ENCODE results near the gene JDP2.

The JDP2 gene

DNA sequence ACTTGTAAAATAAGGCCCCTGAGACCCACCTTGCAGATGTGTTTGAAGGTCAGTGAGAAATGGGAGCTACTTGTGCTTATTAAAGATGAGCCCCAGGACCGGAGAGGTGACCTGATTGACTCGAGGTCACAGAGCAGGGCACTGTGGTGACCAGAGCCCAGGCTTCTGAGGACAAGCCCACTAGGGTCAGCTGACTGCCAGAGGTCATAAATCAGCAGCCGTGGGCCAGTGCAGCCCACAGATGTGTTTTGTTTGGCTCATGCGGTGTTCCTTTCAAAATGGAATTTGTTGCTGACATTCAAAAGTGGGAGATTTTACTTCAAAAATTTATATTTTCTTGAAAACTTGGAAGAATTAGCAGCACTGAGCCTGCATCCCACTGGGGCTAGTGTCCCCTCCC is 24.5 kb downstream of the JDP2 start:
- peak overlapping the region; percentile 95 for H3K27ac ChIP-seq (ENCODE audit: low read depth, low read length)
- peak overlapping the region; percentile 93 for H2BK12ac ChIP-seq (ENCODE audit: low read length)
- H3K36me3 ChIP-seq (ENCODE audit: control insufficient read depth in 1 of 2, insufficient read depth in 2 of 2, low read length in 2 of 2) = peaks cover 4 to 23% of the 10 kb centered on the region in 2 experiments
- H3K27me3 ChIP-seq (ENCODE audit: insufficient read depth, low read length) = no peaks in the 10 kb centered on the region
- H3K4me3 ChIP-seq (ENCODE audit: low read depth, low read length) = no peak overlapping the region
- peak overlapping the region; percentile 61 for H3K4ac ChIP-seq (ENCODE audit: low read depth, low read length)
- peaks cover 2% of the 10 kb centered on the region for H3K9me3 ChIP-seq (ENCODE audit: insufficient read depth, low read depth, low read length)
- peak overlapping the region; percentile 61 for H4K8ac ChIP-seq (ENCODE audit: low read depth, low read length)
- H2AK5ac ChIP-seq (ENCODE audit: low read length) = peak overlapping the region; percentile 77
- peak overlapping the region; percentile 92 for H2BK120ac ChIP-seq (ENCODE audit: insufficient read depth, low read length, poor library complexity)
- H3K79me2 ChIP-seq (ENCODE audit: control insufficient read depth, insufficient read depth, low read length, poor library complexity) = peaks cover 12% of the 10 kb centered on the region
- H3K4me2 ChIP-seq (ENCODE audit: low read length) = peak overlapping the region; percentile 5
- no CpG with 5 or more reads among the region's 4 CpGs for WGBS (ENCODE audit: extremely low coverage, insufficient coverage, insufficient read length)
- H2AFZ ChIP-seq (ENCODE audit: insufficient read depth, low read length, poor library complexity) = peak overlapping the region; percentile 56
- peaks cover 55 to 56% of the 10 kb centered on the region in 2 experiments for H3K4me1 ChIP-seq (ENCODE audit: control insufficient read depth in 1 of 2, insufficient read depth in 2 of 2, low read length in 2 of 2)
- no peak overlapping the region for H4K12ac ChIP-seq (ENCODE audit: low read depth, low read length)
- peak overlapping the region; percentile 73 for H3K14ac ChIP-seq (ENCODE audit: low read length)
- H4K91ac ChIP-seq (ENCODE audit: low read depth, low read length) = peak overlapping the region; percentile 75
- H3K23ac ChIP-seq (ENCODE audit: low read length) = no peak overlapping the region
- H2BK5ac ChIP-seq (ENCODE audit: low read depth, low read length, poor library complexity) = peak overlapping the region; percentile 47
- peaks cover 28% of the 10 kb centered on the region for H3K79me1 ChIP-seq (ENCODE audit: low read length)
- peak overlapping the region; percentile 23 for H3K18ac ChIP-seq (ENCODE audit: low read length)
- no peak overlapping the region for H3K9ac ChIP-seq (ENCODE audit: low read length)
- no peak for DNase-seq

- H4K12ac ChIP-seq (ENCODE audit: low read depth, low read length) = peak overlapping the region; percentile 51
- peak overlapping the region; percentile 84 for H2BK12ac ChIP-seq (ENCODE audit: low read length)
- H3K18ac ChIP-seq (ENCODE audit: low read length) = peak overlapping the region; percentile 48
Observed at GRCh38 chr14:75452900-75453816, 25.3 kb downstream of the JDP2 start.

DNA sequence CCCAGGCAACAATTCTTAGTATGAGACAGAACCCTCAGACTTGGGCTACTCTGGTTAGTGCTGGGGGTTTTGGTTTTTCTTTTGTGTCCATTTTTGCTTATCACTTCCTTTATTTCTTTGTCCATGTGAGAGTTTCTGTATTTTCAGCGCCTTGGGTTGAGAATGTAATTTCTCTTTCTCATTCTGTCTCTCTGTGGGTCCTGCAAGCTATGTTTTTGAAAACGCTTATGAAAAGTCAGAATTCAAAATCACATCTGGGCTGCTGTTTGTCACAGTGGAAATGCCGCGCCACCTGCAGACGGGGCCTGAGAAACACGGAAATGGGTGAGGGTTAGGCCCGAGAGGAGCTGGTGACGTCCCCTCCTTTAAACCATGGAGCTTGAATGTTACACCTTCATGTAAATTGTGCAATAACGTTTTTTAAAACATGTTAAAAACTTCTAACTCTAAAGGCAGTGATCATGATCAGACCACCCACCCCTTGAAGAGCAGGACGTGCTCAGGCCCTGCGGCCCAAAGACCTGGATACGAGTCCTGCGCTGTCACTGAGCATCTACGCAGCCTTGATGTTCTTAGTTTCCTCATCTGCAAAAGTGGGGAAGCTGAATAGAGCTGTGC is 26.1 kb downstream of the JDP2 start:
- no peaks in the 10 kb centered on the region for H3K27me3 ChIP-seq (ENCODE audit: insufficient read depth, low read length)

More at GRCh38 chr14:75452900-75453816, 25.3 kb downstream of the JDP2 start:
- Histone ChIP-seq H3K4ac (ENCODE audit: low read depth, low read length) (peak overlapping the region; percentile 57), H3K4me1 (ENCODE audit: control insufficient read depth in 1 of 2, insufficient read depth in 2 of 2, low read length in 2 of 2) (peaks cover 59% of the 10 kb centered on the region in 2 experiments), H4K8ac (ENCODE audit: low read depth, low read length) (peak overlapping the region; percentile 59), H3K4me2 (ENCODE audit: low read length) (peak overlapping the region; percentile 32), H3K4me3 (ENCODE audit: low read depth, low read length) (no peak overlapping the region), H2BK5ac (ENCODE audit: low read depth, low read length, poor library complexity) (peak overlapping the region; percentile 81), H3K9ac (ENCODE audit: low read length) (no peak overlapping the region), H3K9me3 (ENCODE audit: insufficient read depth, low read depth, low read length) (peaks cover 2% of the 10 kb centered on the region), H3K36me3 (ENCODE audit: control insufficient read depth in 1 of 2, insufficient read depth in 2 of 2, low read length in 2 of 2) (peaks cover 6 to 23% of the 10 kb centered on the region in 2 experiments), H3K14ac (ENCODE audit: low read length) (peak overlapping the region; percentile 73), H3K27me3 (ENCODE audit: insufficient read depth, low read length) (no peaks in the 10 kb centered on the region), H4K91ac (ENCODE audit: low read depth, low read length) (peak overlapping the region; percentile 80), H3K27ac (ENCODE audit: low read depth, low read length) (peak overlapping the region; percentile 95), H2AK5ac (ENCODE audit: low read length) (peak overlapping the region; percentile 56), H3K79me2 (ENCODE audit: control insufficient read depth, insufficient read depth, low read length, poor library complexity) (peaks cover 14% of the 10 kb centered on the region), H3K23ac (ENCODE audit: low read length) (no peak overlapping the region), H3K79me1 (ENCODE audit: low read length) (peaks cover 31% of the 10 kb centered on the region), H2BK120ac (ENCODE audit: insufficient read depth, low read length, poor library complexity) (peak overlapping the region; percentile 92), H2AFZ (ENCODE audit: insufficient read depth, low read length, poor library complexity) (peak overlapping the region; percentile 56)
- DNase-seq = peak; percentile 91 to 93
- WGBS (ENCODE audit: extremely low coverage, insufficient coverage, insufficient read length) = no CpG with 5 or more reads among the region's 14 CpGs

DNA sequence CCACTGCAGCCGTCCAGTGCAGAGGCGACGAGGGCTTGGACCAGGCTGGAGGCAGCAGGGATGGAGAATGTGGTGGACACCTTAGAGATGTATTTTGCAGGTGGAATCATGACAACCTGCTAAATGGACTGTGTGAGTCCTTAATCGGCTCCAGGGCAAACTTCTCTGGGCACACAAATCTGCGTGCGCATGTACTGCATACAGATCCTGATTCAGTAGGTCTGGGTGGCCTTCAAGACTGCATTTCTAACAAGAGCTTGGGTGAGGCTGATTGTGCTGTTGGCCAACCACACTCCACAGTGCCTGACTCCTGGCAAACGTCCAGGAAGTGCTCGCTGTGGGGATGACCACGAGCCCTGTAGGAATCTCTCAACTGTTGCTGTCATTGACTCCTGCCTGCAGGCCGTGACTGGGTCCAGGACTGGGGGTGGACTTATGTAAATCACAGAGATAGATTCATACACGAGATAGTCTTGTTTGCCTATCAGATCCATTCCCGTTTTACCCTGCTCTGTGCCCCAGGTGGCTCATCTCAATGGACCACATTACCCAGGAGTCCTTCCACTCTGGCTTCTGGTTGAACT is 27.2 kb downstream of the JDP2 start:
- no CpG with 5 or more reads among the region's 12 CpGs for WGBS (ENCODE audit: extremely low coverage, insufficient coverage, insufficient read length)
- Histone ChIP-seq H3K4me1 (ENCODE audit: control insufficient read depth in 1 of 2, insufficient read depth in 2 of 2, low read length in 2 of 2) (peaks cover 56 to 60% of the 10 kb centered on the region in 2 experiments), H3K23ac (ENCODE audit: low read length) (no peak overlapping the region), H3K4me3 (ENCODE audit: low read depth, low read length) (no peak overlapping the region), H3K4ac (ENCODE audit: low read depth, low read length) (peak overlapping the region; percentile 16), H3K27ac (ENCODE audit: low read depth, low read length) (no peak overlapping the region), H3K18ac (ENCODE audit: low read length) (peak overlapping the region; percentile 12), H2AFZ (ENCODE audit: insufficient read depth, low read length, poor library complexity) (no peak overlapping the region), H3K27me3 (ENCODE audit: insufficient read depth, low read length) (no peaks in the 10 kb centered on the region), H3K9ac (ENCODE audit: low read length) (no peak overlapping the region), H2BK120ac (ENCODE audit: insufficient read depth, low read length, poor library complexity) (peak overlapping the region; percentile 8), H4K8ac (ENCODE audit: low read depth, low read length) (no peak overlapping the region), H4K12ac (ENCODE audit: low read depth, low read length) (no peak overlapping the region), H3K4me2 (ENCODE audit: low read length) (no peak overlapping the region), H3K79me2 (ENCODE audit: control insufficient read depth, insufficient read depth, low read length, poor library complexity) (peaks cover 16% of the 10 kb centered on the region), H3K79me1 (ENCODE audit: low read length) (peaks cover 31% of the 10 kb centered on the region), H3K9me3 (ENCODE audit: insufficient read depth, low read depth, low read length) (peaks cover 2% of the 10 kb centered on the region), H3K36me3 (ENCODE audit: control insufficient read depth in 1 of 2, insufficient read depth in 2 of 2, low read length in 2 of 2) (peaks cover 11 to 23% of the 10 kb centered on the region in 2 experiments), H4K91ac (ENCODE audit: low read depth, low read length) (no peak overlapping the region), H3K14ac (ENCODE audit: low read length) (peak overlapping the region; percentile 30), H2AK5ac (ENCODE audit: low read length) (no peak overlapping the region), H2BK12ac (ENCODE audit: low read length) (peak overlapping the region; percentile 15), H2BK5ac (ENCODE audit: low read depth, low read length, poor library complexity) (no peak overlapping the region)
- peak in 1 of 2 donors; percentile 20 for DNase-seq

More for the DNA sequence above, 26.1 kb downstream of the JDP2 start:
- no peak overlapping the region for H3K9ac ChIP-seq (ENCODE audit: low read length)
- peak overlapping the region; percentile 65 for H2BK12ac ChIP-seq (ENCODE audit: low read length)
- H3K79me1 ChIP-seq (ENCODE audit: low read length) = peaks cover 31% of the 10 kb centered on the region
- H3K18ac ChIP-seq (ENCODE audit: low read length) = peak overlapping the region; percentile 49
- H3K4me3 ChIP-seq (ENCODE audit: low read depth, low read length) = no peak overlapping the region
- peaks cover 59 to 60% of the 10 kb centered on the region in 2 experiments for H3K4me1 ChIP-seq (ENCODE audit: control insufficient read depth in 1 of 2, insufficient read depth in 2 of 2, low read length in 2 of 2)
- WGBS (ENCODE audit: extremely low coverage, insufficient coverage, insufficient read length) = no CpG with 5 or more reads among the region's 14 CpGs
- peak overlapping the region; percentile 32 for H3K4me2 ChIP-seq (ENCODE audit: low read length)
- H3K9me3 ChIP-seq (ENCODE audit: insufficient read depth, low read depth, low read length) = peaks cover 2% of the 10 kb centered on the region
- peaks cover 8 to 21% of the 10 kb centered on the region in 2 experiments for H3K36me3 ChIP-seq (ENCODE audit: control insufficient read depth in 1 of 2, insufficient read depth in 2 of 2, low read length in 2 of 2)
- no peak overlapping the region for H3K23ac ChIP-seq (ENCODE audit: low read length)
- no peak overlapping the region for H2AFZ ChIP-seq (ENCODE audit: insufficient read depth, low read length, poor library complexity)
- H2AK5ac ChIP-seq (ENCODE audit: low read length) = peak overlapping the region; percentile 56
- H3K27ac ChIP-seq (ENCODE audit: low read depth, low read length) = peak overlapping the region; percentile 95
- peak overlapping the region; percentile 59 for H4K8ac ChIP-seq (ENCODE audit: low read depth, low read length)
- peak in 1 of 2 donors; percentile 48 for DNase-seq
- H4K12ac ChIP-seq (ENCODE audit: low read depth, low read length) = no peak overlapping the region
- H2BK5ac ChIP-seq (ENCODE audit: low read depth, low read length, poor library complexity) = peak overlapping the region; percentile 81
- peak overlapping the region; percentile 66 for H3K4ac ChIP-seq (ENCODE audit: low read depth, low read length)
- peaks cover 16% of the 10 kb centered on the region for H3K79me2 ChIP-seq (ENCODE audit: control insufficient read depth, insufficient read depth, low read length, poor library complexity)
- peak overlapping the region; percentile 80 for H4K91ac ChIP-seq (ENCODE audit: low read depth, low read length)
- H2BK120ac ChIP-seq (ENCODE audit: insufficient read depth, low read length, poor library complexity) = peak overlapping the region; percentile 67
- H3K14ac ChIP-seq (ENCODE audit: low read length) = peak overlapping the region; percentile 57

All from trophoblast cell (in vitro differentiated cells and primary cell).